Neural crest cell (in vitro differentiated cells): ENCODE results near the gene ACACA. TPM values are rescaled to one million over a fixed set of nuclear protein-coding genes. Genes with fewer than 3 reads are reported as not detected.
"Not testable (repeated sequence)": the region's sequence is repeated elsewhere in the genome, so short reads cannot be mapped to it uniquely, and the experiment has no call there.

ENCODE experiments used
- DNase-seq: peaks from one replicate; pipeline ENCODE4 v3.0.0; 2021; ENCODE audit warnings: low read depth, mixed read lengths, low spot score
- H3K27ac Mint-ChIP-seq: one replicate; pipeline ENCODE4 v1.8.0; 2021; ENCODE audit warnings: mild to moderate bottlenecking, mixed read lengths; ENCODE audit not compliant: unreplicated experiment
- H3K27me3 Mint-ChIP-seq: 2 replicates; pipeline ENCODE4 v1.8.0; 2021; ENCODE audit warnings: low read depth, mild to moderate bottlenecking, mixed read lengths
- H3K36me3 Mint-ChIP-seq: 2 replicates; pipeline ENCODE4 v1.8.0; 2021; ENCODE audit warnings: low read depth, mild to moderate bottlenecking, mixed read lengths
- H3K4me1 Mint-ChIP-seq: 2 replicates; pipeline ENCODE4 v1.8.0; 2021; ENCODE audit warnings: mixed read lengths
- H3K4me3 Mint-ChIP-seq: one replicate; pipeline ENCODE4 v1.8.0; 2021; ENCODE audit warnings: mild to moderate bottlenecking, mixed read lengths
- H3K9me3 Mint-ChIP-seq: 2 replicates; pipeline ENCODE4 v1.8.0; 2021; ENCODE audit warnings: mixed read lengths
- long read RNA-seq: library from polyadenylated mRNA; unstranded; transcript quantifications from one replicate; pipeline ENCODE4 v2.0.0, GENCODE V29; 2020
- total RNA-seq: library from RNA; stranded (reverse); gene quantifications from 2 replicates; pipeline ENCODE4 v1.2.1, GENCODE V29; 2021
- TF ChIP-seq, protein P1 (sequence below): fragments of 200-600 bp; sonication (generic); conservative IDR thresholded peaks from 2 replicates; pipeline ENCODE4 v1.5.0; 2021; ENCODE audit warnings: antibody characterized with exemption, mild to moderate bottlenecking

ACACA gene
- total RNA-seq = 193 and 211 TPM in 2 replicates
- long read RNA-seq, transcript ACACA-229 (8 exons, 1,372 nt) = major isoform, 6 of 67 reads
- long read RNA-seq, partial matches to known transcripts = 37 of 67 reads
- long read RNA-seq, other reads (novel, unspliced or antisense) = 23 of 67 reads

DNA sequence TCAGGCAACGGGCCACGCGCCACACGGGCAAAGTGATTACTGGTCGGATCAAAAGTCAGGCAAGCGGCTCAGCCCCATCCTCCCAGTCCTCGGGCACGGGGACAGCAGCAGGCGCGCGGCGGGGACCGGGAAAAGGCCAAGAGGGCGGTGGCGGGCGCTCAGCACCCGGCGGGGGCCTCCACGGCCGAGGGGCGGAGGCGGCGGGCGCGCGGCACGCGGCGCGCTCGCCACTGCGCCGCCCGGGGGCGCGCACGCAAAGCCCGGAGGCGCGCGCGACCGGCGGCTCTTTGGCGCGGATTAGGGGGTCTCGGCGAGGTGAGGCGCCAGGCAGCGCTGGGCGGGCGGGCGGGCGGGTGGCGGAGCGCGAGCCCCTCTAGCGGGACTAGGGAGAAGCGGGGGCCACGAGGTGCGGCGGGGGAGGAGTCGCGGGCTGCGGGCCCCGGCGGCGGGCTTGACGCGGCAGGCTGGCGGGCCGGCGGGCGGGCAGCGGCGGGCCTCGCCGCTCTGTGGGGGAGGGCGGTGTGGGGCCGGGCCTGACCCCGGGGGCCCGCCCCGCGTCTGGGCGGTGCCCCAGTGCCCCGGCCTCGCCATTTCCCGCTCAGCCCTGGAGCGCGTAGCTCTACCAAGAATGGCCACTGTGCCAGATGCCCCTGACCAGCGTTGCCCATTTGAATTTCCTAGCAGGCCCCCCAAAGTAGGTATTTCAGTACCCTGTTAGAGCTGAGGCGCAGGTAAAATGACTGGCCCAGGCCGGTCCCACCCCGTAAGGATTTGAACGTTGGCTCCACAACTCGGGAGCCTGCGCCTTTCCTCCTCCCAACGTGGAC lies at the start of gene ACACA, which contains the start of gene TADA2A:
TSS of gene ACACA (minus strand) at position 202 of the 827 bp plus-strand sequence. CDS start 537 bp downstream, outside the sequence.
TSS of gene TADA2A (plus strand) at position 252 of the 827 bp plus-strand sequence. CDS start 4,480 bp downstream, outside the sequence.
- H3K36me3 Mint-ChIP-seq = peaks cover 8% of the 10 kb centered on the region
- peaks cover 42% of the 10 kb centered on the region for H3K4me1 Mint-ChIP-seq
- H3K4me3 Mint-ChIP-seq = peak within 1 kb of the TSS; percentile 99
- no peaks in the 10 kb centered on the region for H3K9me3 Mint-ChIP-seq
- no peaks in the 10 kb centered on the region for H3K27me3 Mint-ChIP-seq
- TF ChIP-seq, protein P1, sequence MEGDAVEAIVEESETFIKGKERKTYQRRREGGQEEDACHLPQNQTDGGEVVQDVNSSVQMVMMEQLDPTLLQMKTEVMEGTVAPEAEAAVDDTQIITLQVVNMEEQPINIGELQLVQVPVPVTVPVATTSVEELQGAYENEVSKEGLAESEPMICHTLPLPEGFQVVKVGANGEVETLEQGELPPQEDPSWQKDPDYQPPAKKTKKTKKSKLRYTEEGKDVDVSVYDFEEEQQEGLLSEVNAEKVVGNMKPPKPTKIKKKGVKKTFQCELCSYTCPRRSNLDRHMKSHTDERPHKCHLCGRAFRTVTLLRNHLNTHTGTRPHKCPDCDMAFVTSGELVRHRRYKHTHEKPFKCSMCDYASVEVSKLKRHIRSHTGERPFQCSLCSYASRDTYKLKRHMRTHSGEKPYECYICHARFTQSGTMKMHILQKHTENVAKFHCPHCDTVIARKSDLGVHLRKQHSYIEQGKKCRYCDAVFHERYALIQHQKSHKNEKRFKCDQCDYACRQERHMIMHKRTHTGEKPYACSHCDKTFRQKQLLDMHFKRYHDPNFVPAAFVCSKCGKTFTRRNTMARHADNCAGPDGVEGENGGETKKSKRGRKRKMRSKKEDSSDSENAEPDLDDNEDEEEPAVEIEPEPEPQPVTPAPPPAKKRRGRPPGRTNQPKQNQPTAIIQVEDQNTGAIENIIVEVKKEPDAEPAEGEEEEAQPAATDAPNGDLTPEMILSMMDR = no peak
- H3K27ac Mint-ChIP-seq = peak within 1 kb of the TSS; percentile 96
- peak; percentile 66 for DNase-seq

DNA sequence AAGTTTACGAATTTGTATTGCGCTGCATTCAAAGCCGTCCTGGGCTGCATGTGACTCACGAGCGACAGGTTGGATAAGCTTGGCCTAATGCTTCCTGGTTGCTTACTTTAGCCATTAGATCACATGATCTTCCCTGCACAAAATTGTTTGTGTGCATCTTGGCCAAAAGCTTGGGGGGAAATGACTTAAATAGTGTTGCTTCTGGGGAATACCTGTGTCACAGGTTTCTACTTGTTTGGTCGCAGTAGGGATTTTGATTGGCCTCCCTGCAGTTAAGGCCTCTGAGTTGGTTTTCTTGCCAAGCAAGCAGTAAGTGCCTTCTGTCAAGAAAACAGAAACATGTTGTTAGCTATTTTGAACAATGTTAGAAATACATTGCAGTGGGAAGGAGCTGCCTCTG lies 43.5 kb upstream of the ACACA start:
- H3K36me3 Mint-ChIP-seq = peaks cover 3% of the 10 kb centered on the region
- TF ChIP-seq, protein P1 = no peak
- H3K9me3 Mint-ChIP-seq = no peaks in the 10 kb centered on the region
- DNase-seq = no peak
- no peak overlapping the region for H3K27ac Mint-ChIP-seq
- H3K27me3 Mint-ChIP-seq = no peaks in the 10 kb centered on the region
- H3K4me1 Mint-ChIP-seq = peaks cover 5% of the 10 kb centered on the region
- no peak overlapping the region for H3K4me3 Mint-ChIP-seq

DNA sequence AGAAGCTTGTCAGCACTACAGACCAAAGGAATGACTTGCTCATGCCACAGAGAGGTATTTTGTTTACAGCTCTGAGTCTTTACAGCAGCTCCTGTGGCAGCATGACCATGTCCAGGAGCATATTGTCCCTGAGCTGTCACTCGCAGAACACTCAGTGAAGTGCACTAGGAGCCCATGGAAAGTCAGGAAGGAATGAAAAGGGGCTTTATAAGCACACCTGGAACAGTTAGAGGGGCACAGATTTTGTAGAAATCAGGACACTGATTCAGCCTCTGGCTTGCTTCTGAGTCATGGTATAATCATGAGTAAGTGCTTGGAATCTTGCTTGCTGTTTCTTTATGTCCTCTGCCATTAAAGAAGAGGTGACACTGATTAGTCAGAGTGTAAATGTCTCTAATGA lies 41.0 kb upstream of the ACACA start:
- Mint-ChIP-seq H3K4me1 (peaks cover 5% of the 10 kb centered on the region), H3K27me3 (no peaks in the 10 kb centered on the region), H3K9me3 (no peaks in the 10 kb centered on the region), H3K36me3 (peaks cover 4% of the 10 kb centered on the region), H3K4me3 (no peak overlapping the region), H3K27ac (no peak overlapping the region)
- no peak for DNase-seq
- TF ChIP-seq, protein P1 = no peak

DNA sequence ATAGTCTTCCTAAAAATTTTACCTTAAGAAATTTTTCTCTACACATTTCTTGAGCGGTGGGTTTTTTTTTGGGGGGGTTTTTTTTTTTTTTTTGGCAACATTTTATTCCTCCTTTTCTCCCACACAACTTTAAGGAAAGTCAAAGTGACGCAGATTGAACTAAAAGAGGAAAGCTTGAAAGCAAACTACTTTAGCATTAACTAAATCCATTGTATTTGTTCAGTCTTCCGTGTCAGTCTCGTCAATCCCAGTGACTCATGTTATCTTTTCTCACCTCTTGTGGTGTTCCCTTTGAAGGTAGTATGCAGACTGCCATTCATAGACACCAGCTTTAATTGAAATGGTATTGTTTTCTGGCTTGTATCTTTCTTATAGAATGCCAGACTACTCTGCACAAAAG lies 39.4 kb upstream of the ACACA start:
- peaks cover 6% of the 10 kb centered on the region for H3K36me3 Mint-ChIP-seq
- no peaks in the 10 kb centered on the region for H3K9me3 Mint-ChIP-seq
- DNase-seq = no peak
- TF ChIP-seq, protein P1 = no peak
- no peak overlapping the region for H3K4me3 Mint-ChIP-seq
- no peaks in the 10 kb centered on the region for H3K27me3 Mint-ChIP-seq
- no peak overlapping the region for H3K27ac Mint-ChIP-seq
- peaks cover 5% of the 10 kb centered on the region for H3K4me1 Mint-ChIP-seq

DNA sequence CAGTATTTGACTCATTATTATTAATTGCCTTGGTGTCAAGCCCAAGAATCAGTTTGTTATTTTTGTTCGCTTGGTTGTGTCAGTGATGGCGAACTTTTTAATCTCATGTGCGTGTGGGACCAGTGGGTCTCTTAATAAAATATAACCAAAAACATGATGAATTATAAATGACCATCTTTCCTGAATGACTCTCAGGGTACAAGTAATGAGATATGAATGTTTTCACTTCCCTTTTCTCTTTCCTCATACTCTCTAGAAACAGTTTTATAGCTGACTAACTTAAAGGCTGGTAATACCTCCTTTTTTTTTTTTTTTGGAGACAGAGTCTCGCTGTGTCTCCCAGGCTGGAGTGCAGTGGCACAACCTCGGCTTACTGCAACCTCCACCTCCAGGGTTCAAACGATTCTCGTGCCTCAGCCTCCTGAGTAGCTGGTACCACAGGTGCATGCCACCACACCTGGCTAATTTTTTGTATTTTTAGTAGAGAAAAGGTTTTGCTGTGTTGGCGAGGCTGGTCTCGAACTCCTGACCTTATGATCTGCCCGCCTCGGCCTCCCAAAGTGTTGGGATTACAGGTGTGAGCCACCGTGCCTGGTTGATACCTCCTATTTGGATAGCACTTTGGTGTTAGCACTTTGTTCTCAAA lies 34.9 kb upstream of the ACACA start:
- H3K36me3 Mint-ChIP-seq = peaks cover 14% of the 10 kb centered on the region
- not testable (repeated sequence) for H3K4me1 Mint-ChIP-seq, DNase-seq, H3K9me3 Mint-ChIP-seq, H3K4me3 Mint-ChIP-seq, H3K27ac Mint-ChIP-seq, H3K27me3 Mint-ChIP-seq
